ENCODE measurements around the gene MICA. TPM values are rescaled to one million over a fixed set of nuclear protein-coding genes. Genes with fewer than 3 reads are reported as not detected.

Gene MICA
- polyA plus RNA-seq, 1 of the 3 experiments (the other 2 are of a cell fraction) = 28.8 TPM

DNA sequence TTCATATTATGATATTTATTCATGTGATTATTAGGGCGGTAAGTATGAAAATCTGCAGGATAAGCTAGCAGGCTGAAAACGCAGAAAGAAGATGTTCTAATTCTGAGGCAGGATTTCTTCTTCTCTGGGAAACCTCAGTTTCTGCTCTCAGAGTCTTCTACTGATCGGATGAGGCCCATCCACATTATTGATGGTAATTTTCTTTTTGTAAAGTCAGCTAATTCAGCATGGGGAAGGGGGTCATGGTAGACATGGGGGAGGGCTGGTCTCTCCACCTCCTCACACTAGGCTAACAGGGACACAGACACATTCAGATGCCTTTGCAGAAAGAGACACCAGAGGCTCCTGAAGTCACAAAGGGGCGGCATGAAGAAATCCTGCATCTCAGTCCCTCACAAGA lies 21.7 kb upstream of the MICA start:
- TF ChIP-seq TCF12 (IDR thresholded peaks at IDR 0.05) (no peak), NFIC (IDR thresholded peaks at IDR 0.05; ENCODE audit: borderline replicate concordance) (no peak), TEAD4 (IDR thresholded peaks at IDR 0.05; ENCODE audit: borderline replicate concordance, insufficient read depth) (no peak), CHD2 (IDR thresholded peaks at IDR 0.05; ENCODE audit: low read length, partially characterized antibody) (no peak), POLR2AphosphoS5 (IDR thresholded peaks at IDR 0.05; ENCODE audit: low read depth, low read length) (no peak), YY1 (IDR thresholded peaks at IDR 0.05; ENCODE audit: low read depth) (no peak), NRF1 (IDR thresholded peaks at IDR 0.05; ENCODE audit: low read depth, low read length) (no peak), SMC3 (IDR thresholded peaks at IDR 0.05; ENCODE audit: low read depth, low read length) (no peak), FOXJ3 (CRISPR knock-in tag; IDR thresholded peaks at IDR 0.05) (no peak), FOSL2 (IDR thresholded peaks at IDR 0.05; ENCODE audit: borderline replicate concordance, low read depth) (no peak), RXRA (IDR thresholded peaks at IDR 0.05; ENCODE audit: borderline replicate concordance, low read depth) (no peak), ELF1 (IDR thresholded peaks at IDR 0.05) (no peak)
- TF ChIP-seq, protein P1, sequence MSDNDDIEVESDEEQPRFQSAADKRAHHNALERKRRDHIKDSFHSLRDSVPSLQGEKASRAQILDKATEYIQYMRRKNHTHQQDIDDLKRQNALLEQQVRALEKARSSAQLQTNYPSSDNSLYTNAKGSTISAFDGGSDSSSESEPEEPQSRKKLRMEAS (IDR thresholded peaks at IDR 0.05; ENCODE audit: low read depth) = no peak
- TF ChIP-seq, protein P2, sequence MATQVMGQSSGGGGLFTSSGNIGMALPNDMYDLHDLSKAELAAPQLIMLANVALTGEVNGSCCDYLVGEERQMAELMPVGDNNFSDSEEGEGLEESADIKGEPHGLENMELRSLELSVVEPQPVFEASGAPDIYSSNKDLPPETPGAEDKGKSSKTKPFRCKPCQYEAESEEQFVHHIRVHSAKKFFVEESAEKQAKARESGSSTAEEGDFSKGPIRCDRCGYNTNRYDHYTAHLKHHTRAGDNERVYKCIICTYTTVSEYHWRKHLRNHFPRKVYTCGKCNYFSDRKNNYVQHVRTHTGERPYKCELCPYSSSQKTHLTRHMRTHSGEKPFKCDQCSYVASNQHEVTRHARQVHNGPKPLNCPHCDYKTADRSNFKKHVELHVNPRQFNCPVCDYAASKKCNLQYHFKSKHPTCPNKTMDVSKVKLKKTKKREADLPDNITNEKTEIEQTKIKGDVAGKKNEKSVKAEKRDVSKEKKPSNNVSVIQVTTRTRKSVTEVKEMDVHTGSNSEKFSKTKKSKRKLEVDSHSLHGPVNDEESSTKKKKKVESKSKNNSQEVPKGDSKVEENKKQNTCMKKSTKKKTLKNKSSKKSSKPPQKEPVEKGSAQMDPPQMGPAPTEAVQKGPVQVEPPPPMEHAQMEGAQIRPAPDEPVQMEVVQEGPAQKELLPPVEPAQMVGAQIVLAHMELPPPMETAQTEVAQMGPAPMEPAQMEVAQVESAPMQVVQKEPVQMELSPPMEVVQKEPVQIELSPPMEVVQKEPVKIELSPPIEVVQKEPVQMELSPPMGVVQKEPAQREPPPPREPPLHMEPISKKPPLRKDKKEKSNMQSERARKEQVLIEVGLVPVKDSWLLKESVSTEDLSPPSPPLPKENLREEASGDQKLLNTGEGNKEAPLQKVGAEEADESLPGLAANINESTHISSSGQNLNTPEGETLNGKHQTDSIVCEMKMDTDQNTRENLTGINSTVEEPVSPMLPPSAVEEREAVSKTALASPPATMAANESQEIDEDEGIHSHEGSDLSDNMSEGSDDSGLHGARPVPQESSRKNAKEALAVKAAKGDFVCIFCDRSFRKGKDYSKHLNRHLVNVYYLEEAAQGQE (IDR thresholded peaks at IDR 0.05; ENCODE audit: low read depth, low read length) = no peak
- TF ChIP-seq, protein P3, sequence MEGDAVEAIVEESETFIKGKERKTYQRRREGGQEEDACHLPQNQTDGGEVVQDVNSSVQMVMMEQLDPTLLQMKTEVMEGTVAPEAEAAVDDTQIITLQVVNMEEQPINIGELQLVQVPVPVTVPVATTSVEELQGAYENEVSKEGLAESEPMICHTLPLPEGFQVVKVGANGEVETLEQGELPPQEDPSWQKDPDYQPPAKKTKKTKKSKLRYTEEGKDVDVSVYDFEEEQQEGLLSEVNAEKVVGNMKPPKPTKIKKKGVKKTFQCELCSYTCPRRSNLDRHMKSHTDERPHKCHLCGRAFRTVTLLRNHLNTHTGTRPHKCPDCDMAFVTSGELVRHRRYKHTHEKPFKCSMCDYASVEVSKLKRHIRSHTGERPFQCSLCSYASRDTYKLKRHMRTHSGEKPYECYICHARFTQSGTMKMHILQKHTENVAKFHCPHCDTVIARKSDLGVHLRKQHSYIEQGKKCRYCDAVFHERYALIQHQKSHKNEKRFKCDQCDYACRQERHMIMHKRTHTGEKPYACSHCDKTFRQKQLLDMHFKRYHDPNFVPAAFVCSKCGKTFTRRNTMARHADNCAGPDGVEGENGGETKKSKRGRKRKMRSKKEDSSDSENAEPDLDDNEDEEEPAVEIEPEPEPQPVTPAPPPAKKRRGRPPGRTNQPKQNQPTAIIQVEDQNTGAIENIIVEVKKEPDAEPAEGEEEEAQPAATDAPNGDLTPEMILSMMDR (IDR thresholded peaks at IDR 0.05) = no peak
- TF ChIP-seq, protein P4, sequence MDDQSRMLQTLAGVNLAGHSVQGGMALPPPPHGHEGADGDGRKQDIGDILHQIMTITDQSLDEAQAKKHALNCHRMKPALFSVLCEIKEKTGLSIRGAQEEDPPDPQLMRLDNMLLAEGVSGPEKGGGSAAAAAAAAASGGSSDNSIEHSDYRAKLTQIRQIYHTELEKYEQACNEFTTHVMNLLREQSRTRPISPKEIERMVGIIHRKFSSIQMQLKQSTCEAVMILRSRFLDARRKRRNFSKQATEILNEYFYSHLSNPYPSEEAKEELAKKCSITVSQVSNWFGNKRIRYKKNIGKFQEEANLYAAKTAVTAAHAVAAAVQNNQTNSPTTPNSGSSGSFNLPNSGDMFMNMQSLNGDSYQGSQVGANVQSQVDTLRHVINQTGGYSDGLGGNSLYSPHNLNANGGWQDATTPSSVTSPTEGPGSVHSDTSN (IDR thresholded peaks at IDR 0.05) = no peak
- TF ChIP-seq, protein P5, sequence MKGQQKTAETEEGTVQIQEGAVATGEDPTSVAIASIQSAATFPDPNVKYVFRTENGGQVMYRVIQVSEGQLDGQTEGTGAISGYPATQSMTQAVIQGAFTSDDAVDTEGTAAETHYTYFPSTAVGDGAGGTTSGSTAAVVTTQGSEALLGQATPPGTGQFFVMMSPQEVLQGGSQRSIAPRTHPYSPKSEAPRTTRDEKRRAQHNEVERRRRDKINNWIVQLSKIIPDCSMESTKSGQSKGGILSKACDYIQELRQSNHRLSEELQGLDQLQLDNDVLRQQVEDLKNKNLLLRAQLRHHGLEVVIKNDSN (IDR thresholded peaks at IDR 0.05; ENCODE audit: borderline replicate concordance, low read depth) = no peak
- H3K27me3 ChIP-seq (ENCODE audit: insufficient read depth) = peaks cover 82% of the 10 kb centered on the region
- no peak overlapping the region for H3K4me3 ChIP-seq (ENCODE audit: low read depth in 2 of 2, low read length in 1 of 2)
- DNase-seq = no peak
- H3K79me2 ChIP-seq (ENCODE audit: insufficient read depth) = no peaks in the 10 kb centered on the region
- H3F3A ChIP-seq (replicated peaks; ENCODE audit: insufficient read depth) = no peaks in the 10 kb centered on the region
- no peak overlapping the region for H3K4me2 ChIP-seq
- H3K9me2 ChIP-seq = no peaks in the 10 kb centered on the region
- H3K9me3 ChIP-seq = no peaks in the 10 kb centered on the region
- no peaks in the 10 kb centered on the region for H4K20me1 ChIP-seq (ENCODE audit: insufficient read depth)
- WGBS (ENCODE audit: low lambda C conversion rate) = 3% methylated on average over 3 of the region's 4 CpGs
- H3K9ac ChIP-seq = no peak overlapping the region
- ChIA-PET CTCF (interaction anchor here (0.6 to 4.1 kb wide), 4 partner anchors 13 to 1102 kb away, joined by 3 to 36 read pairs (median 3); no protein-coding TSS in a partner anchor), POLR2A (no interaction called here)
- no peak overlapping the region for H3K27ac ChIP-seq (ENCODE audit: low read depth in 2 of 2, low read length in 1 of 2)
- H3K36me3 ChIP-seq (replicated peaks in 1 of 2; ENCODE audit: control insufficient read depth in 1 of 2, insufficient read depth in 2 of 2, low read length in 1 of 2) = no peaks in the 10 kb centered on the region
- H3K4me1 ChIP-seq (ENCODE audit: control insufficient read depth in 1 of 2, insufficient read depth in 2 of 2, low read depth in 1 of 2, low read length in 1 of 2) = no peaks in the 10 kb centered on the region
- no peak overlapping the region for H2AFZ ChIP-seq (ENCODE audit: low read depth)
